ENCODE data around the gene HOXC10.

HOXC10 gene

DNA sequence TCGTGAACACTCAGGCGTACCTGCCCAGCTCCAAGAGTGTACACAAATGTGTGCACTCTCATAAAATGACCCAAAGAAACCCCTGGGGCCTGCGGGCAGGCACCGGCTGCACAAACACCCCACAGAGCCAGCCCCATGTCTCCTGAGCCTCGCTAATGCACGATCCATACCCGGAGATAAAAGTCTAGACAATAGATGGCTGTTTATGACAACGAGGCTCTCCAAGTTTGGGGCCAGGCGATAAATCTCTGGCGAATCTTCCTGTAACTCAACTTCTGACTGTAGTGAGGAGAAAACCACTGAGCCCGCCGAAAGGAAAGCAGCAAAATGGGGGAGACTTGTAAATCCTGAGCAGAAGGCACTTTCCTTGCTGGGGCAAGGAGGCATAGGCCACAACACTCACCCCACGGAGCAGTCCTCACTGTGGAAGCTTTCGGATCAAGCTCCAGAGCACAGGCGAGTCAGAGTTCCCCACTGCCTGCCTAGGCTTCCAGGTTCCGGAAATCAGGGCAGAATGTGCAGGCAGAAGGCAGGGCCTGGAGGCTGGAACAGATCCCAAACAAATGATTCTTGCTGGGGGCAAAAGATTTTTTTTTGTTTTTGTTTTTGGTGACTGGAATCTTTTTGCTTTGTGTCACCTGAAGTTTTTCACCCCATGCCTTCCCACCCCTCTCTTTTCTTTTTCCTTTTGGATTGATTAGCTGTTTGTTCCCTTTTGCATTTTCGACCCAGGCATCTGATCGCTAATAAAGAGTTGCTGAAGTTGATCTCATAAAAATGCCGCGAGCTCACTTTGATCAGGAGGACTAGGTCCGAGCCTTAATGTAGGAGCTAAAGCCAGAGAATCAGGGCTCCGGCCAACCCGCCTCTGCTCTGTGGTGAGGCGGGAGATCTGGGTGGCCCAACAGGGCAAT is 16.5 kb upstream of the HOXC10 start:
- no peak overlapping the region for H3K27ac ChIP-seq (ENCODE audit: low read depth, low read length)
- no peaks in the 10 kb centered on the region for H3K9me3 ChIP-seq (ENCODE audit: control insufficient read depth, insufficient read depth, low read length)
- H3K4me3 ChIP-seq (ENCODE audit: low read depth, low read length) = no peak overlapping the region
- H3K9ac ChIP-seq (ENCODE audit: low read depth, low read length) = no peak overlapping the region
- H3K4me1 ChIP-seq (ENCODE audit: control insufficient read depth, insufficient read depth, low read length) = no peaks in the 10 kb centered on the region
- peaks cover 100% of the 10 kb centered on the region for H3K27me3 ChIP-seq (ENCODE audit: control insufficient read depth, insufficient read depth, low read length)
- no peaks in the 10 kb centered on the region for H3K36me3 ChIP-seq (ENCODE audit: control insufficient read depth, insufficient read depth, low read length)

DNA sequence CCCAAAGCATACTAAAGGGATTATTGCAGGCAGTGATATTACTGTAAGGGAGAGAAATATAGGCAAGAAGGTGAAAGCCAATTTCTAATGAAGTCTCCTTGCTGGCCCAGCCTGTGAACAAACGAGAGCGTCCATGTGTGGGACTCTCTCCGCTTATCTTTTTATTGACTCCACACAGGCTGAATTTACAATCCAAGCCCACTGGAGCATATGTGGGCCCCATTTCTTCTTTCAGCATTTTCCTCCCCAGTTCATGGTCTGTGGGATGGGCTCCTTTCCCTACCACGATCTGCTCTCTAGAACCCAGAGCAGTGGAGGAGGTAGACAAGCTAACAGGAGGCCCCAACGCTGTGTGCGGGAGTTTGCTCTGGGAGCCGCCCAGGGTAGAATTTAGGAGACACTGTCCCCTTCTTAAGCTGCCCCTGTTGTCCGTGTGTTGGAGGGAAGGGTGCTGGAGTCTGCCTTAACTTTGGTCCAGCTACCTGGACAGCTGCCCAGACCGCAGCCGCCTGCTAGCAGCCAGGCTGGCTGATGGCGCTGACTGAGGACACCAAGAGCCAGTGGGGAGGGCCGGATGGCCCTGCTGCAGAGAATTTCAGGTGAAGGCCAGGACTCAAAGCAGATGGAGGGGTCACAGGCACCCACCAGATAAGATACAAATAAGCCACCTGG is 15.2 kb upstream of the HOXC10 start:
- H3K4me1 ChIP-seq (ENCODE audit: control insufficient read depth, insufficient read depth, low read length) = no peaks in the 10 kb centered on the region
- H3K27ac ChIP-seq (ENCODE audit: low read depth, low read length) = no peak overlapping the region
- peaks cover 100% of the 10 kb centered on the region for H3K27me3 ChIP-seq (ENCODE audit: control insufficient read depth, insufficient read depth, low read length)
- no peak overlapping the region for H3K9ac ChIP-seq (ENCODE audit: low read depth, low read length)
- no peak overlapping the region for H3K4me3 ChIP-seq (ENCODE audit: low read depth, low read length)
- no peaks in the 10 kb centered on the region for H3K9me3 ChIP-seq (ENCODE audit: control insufficient read depth, insufficient read depth, low read length)
- H3K36me3 ChIP-seq (ENCODE audit: control insufficient read depth, insufficient read depth, low read length) = no peaks in the 10 kb centered on the region

GRCh38 chr12:53970451-53970850 is 14.5 kb upstream of the HOXC10 start:
- no peak overlapping the region for H3K4me3 ChIP-seq (ENCODE audit: low read depth, low read length)

DNA sequence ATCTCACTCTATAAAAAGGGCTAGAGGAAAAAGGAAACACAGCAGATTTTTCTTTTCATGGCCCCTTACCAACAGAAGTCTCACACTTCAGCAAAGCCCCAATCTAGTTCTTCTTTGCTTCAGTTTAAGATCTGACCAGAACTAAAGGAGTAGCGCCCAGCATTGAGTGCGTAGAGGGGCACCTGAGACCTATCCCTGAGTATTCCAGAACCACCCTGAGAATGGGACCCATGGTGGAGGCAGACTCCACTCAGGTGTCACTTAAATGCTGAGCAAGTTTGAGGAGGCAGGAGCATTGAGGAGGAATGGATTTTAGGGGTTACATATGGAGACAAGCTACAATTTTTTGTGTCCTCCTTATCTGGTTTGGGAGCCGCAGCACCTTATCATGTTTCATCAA is 13.8 kb upstream of the HOXC10 start:
- peaks cover 100% of the 10 kb centered on the region for H3K27me3 ChIP-seq (ENCODE audit: control insufficient read depth, insufficient read depth, low read length)
- no peak overlapping the region for H3K9ac ChIP-seq (ENCODE audit: low read depth, low read length)
- H3K36me3 ChIP-seq (ENCODE audit: control insufficient read depth, insufficient read depth, low read length) = no peaks in the 10 kb centered on the region

More at GRCh38 chr12:53970451-53970850, 14.5 kb upstream of the HOXC10 start:
- no peaks in the 10 kb centered on the region for H3K9me3 ChIP-seq (ENCODE audit: control insufficient read depth, insufficient read depth, low read length)
- H3K36me3 ChIP-seq (ENCODE audit: control insufficient read depth, insufficient read depth, low read length) = no peaks in the 10 kb centered on the region
- no peaks in the 10 kb centered on the region for H3K4me1 ChIP-seq (ENCODE audit: control insufficient read depth, insufficient read depth, low read length)
- no peak overlapping the region for H3K9ac ChIP-seq (ENCODE audit: low read depth, low read length)
- H3K27ac ChIP-seq (ENCODE audit: low read depth, low read length) = no peak overlapping the region
- peaks cover 100% of the 10 kb centered on the region for H3K27me3 ChIP-seq (ENCODE audit: control insufficient read depth, insufficient read depth, low read length)

DNA sequence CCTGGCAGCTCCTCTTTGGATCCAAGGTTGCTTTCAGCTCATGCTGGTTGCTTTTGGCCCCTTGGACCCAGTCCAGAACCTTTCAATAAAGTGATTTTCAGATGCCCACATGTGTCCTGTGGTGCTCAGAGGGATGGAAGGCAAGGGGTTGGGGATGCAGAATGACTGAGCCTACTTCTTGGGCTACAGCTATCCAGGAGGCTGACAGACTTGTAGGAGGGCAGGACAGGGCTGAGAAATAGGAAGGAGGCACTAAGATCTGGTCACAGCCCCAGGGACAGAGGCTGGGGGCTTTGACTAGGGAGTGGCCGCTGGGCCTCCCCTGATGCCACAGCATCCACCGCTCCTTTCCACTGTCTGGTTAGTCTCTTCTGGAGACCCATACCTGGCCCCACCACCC is 13.3 kb upstream of the HOXC10 start:
- H3K9me3 ChIP-seq (ENCODE audit: control insufficient read depth, insufficient read depth, low read length) = no peaks in the 10 kb centered on the region
- H3K27me3 ChIP-seq (ENCODE audit: control insufficient read depth, insufficient read depth, low read length) = peaks cover 100% of the 10 kb centered on the region
- H3K4me3 ChIP-seq (ENCODE audit: low read depth, low read length) = no peak overlapping the region

More for the DNA sequence above, 13.8 kb upstream of the HOXC10 start:
- no peak overlapping the region for H3K4me3 ChIP-seq (ENCODE audit: low read depth, low read length)
- no peak overlapping the region for H3K27ac ChIP-seq (ENCODE audit: low read depth, low read length)
- H3K9me3 ChIP-seq (ENCODE audit: control insufficient read depth, insufficient read depth, low read length) = no peaks in the 10 kb centered on the region
- no peaks in the 10 kb centered on the region for H3K4me1 ChIP-seq (ENCODE audit: control insufficient read depth, insufficient read depth, low read length)

GRCh38 chr12:53972152-53972702 is 12.7 kb upstream of the HOXC10 start:
- no peak overlapping the region for H3K9ac ChIP-seq (ENCODE audit: low read depth, low read length)
- H3K4me1 ChIP-seq (ENCODE audit: control insufficient read depth, insufficient read depth, low read length) = no peaks in the 10 kb centered on the region
- peaks cover 100% of the 10 kb centered on the region for H3K27me3 ChIP-seq (ENCODE audit: control insufficient read depth, insufficient read depth, low read length)
- H3K36me3 ChIP-seq (ENCODE audit: control insufficient read depth, insufficient read depth, low read length) = no peaks in the 10 kb centered on the region
- no peak overlapping the region for H3K27ac ChIP-seq (ENCODE audit: low read depth, low read length)
- H3K9me3 ChIP-seq (ENCODE audit: control insufficient read depth, insufficient read depth, low read length) = no peaks in the 10 kb centered on the region
- H3K4me3 ChIP-seq (ENCODE audit: low read depth, low read length) = no peak overlapping the region

More for the DNA sequence above, 13.3 kb upstream of the HOXC10 start:
- Histone ChIP-seq H3K4me1 (ENCODE audit: control insufficient read depth, insufficient read depth, low read length) (no peaks in the 10 kb centered on the region), H3K27ac (ENCODE audit: low read depth, low read length) (no peak overlapping the region), H3K9ac (ENCODE audit: low read depth, low read length) (no peak overlapping the region), H3K36me3 (ENCODE audit: control insufficient read depth, insufficient read depth, low read length) (no peaks in the 10 kb centered on the region)

DNA sequence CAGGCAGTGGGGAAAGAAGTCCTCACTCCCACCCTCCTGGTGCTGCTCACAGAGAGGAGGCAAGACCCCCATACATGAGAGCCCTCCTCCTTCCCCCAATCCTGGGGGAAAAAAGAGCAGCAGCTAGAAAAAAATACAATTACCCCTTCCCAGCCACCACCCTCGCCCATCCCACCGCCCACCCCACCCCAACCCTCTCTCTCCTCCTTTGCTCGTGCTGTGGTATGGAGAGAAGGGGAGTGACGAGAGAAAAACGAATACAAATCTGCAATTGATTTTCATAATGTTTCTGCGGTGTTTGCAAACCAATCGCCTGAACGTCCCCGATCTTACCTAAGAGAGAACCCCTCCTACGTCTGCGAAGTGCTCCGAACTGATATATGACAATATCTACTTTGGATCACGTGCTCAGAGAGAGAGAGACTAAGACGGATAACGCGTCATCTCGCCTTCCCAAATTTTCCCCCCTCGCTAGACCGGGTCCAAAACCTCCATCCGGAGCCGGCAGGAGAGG is 12.2 kb upstream of the HOXC10 start, which contains the start of gene HOXC11:
HOXC11 (plus strand) TSS at position 405 of the 514 bp plus-strand sequence. CDS start 116 bp downstream, outside the sequence.
- Histone ChIP-seq H3K9me3 (ENCODE audit: control insufficient read depth, insufficient read depth, low read length) (no peaks in the 10 kb centered on the region), H3K4me3 (ENCODE audit: low read depth, low read length) (no peak within 1 kb of the TSS), H3K9ac (ENCODE audit: low read depth, low read length) (no peak within 1 kb of the TSS), H3K27ac (ENCODE audit: low read depth, low read length) (no peak within 1 kb of the TSS), H3K27me3 (ENCODE audit: control insufficient read depth, insufficient read depth, low read length) (peaks cover 100% of the 10 kb centered on the region), H3K36me3 (ENCODE audit: control insufficient read depth, insufficient read depth, low read length) (no peaks in the 10 kb centered on the region), H3K4me1 (ENCODE audit: control insufficient read depth, insufficient read depth, low read length) (no peaks in the 10 kb centered on the region)

DNA sequence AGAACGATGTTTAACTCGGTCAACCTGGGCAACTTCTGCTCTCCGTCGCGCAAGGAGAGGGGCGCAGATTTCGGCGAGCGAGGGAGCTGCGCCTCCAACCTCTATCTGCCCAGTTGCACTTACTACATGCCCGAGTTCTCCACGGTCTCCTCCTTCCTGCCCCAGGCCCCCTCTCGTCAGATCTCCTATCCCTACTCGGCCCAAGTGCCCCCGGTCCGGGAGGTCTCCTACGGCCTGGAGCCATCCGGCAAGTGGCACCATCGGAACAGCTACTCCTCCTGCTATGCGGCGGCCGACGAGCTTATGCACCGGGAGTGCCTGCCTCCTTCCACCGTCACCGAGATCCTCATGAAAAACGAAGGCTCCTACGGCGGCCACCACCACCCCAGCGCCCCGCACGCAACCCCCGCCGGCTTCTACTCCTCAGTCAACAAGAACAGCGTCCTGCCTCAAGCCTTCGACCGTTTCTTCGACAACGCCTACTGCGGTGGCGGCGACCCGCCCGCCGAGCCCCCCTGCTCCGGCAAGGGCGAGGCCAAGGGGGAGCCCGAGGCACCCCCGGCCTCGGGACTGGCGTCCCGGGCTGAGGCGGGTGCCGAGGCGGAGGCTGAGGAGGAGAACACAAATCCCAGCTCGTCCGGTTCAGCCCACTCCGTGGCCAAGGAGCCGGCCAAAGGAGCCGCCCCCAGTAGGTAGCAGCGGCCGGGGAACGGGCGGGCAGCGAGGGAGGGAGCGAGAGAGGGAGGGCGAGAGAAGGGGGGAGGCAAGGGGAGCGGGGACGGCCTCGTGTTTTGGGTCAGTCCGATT is 11.5 kb upstream of the HOXC10 start:
- H3K4me1 ChIP-seq (ENCODE audit: control insufficient read depth, insufficient read depth, low read length) = no peaks in the 10 kb centered on the region
- no peak overlapping the region for H3K9ac ChIP-seq (ENCODE audit: low read depth, low read length)
- peaks cover 100% of the 10 kb centered on the region for H3K27me3 ChIP-seq (ENCODE audit: control insufficient read depth, insufficient read depth, low read length)
- H3K27ac ChIP-seq (ENCODE audit: low read depth, low read length) = no peak overlapping the region
- H3K36me3 ChIP-seq (ENCODE audit: control insufficient read depth, insufficient read depth, low read length) = no peaks in the 10 kb centered on the region
- no peaks in the 10 kb centered on the region for H3K9me3 ChIP-seq (ENCODE audit: control insufficient read depth, insufficient read depth, low read length)
- H3K4me3 ChIP-seq (ENCODE audit: low read depth, low read length) = no peak overlapping the region

DNA sequence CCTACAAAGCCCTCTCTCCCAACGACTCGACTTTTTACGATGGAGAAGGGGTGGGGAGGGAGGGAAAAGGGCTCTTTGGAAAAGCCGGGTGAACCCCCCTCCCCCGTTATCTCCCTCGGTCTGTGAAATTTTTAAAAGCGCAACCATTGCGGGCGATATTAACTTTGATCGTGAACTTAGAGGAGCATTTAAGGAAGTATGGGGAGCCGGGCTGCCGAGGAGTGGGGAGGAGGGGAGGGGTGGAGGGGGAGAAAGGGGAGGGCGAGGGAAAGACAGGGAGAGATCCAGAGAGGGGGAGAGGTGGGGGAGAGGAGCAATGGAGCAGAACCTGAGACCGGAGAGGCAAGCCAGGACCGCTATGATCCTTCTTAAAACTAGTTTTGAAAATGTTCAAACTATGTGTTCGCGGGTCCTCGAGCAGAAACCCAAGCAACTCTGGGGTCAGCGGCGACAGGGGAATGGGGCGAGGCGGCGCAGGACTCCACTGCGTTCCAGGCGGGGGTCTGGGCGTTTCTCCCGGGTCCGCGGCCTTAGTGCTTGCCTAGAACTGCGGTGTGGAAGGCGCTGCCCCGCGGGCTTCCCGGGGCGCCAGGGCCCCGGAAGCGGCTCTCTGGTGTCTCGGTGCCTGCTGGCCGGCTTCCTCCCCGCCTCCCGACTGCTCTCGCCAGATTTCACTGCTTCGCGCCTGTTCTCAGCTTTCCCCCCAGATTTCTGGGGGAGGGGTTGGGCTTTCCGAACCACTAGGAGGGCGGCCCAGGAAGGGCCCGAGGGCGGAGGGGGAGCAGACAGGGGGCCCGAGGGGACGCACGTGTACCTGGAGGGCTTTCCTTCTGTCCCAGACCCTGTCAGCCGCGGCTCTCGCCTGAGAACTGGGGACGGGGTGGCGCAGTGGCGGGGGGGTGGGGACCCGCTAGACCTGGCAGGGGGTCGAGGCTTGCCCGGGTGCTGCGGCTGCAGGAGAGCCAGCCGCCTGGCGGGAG is 10.6 kb upstream of the HOXC10 start, which contains the start of gene HOTAIR:
HOTAIR (minus strand) TSS at position 871 of the 980 bp plus-strand sequence.
- Histone ChIP-seq H3K27ac (ENCODE audit: low read depth, low read length) (no peak within 1 kb of the TSS), H3K27me3 (ENCODE audit: control insufficient read depth, insufficient read depth, low read length) (peaks cover 100% of the 10 kb centered on the region)

More for the DNA sequence above, 10.6 kb upstream of the HOXC10 start, which contains the start of gene HOTAIR:
- no peak within 1 kb of the TSS for H3K4me3 ChIP-seq (ENCODE audit: low read depth, low read length)
- H3K4me1 ChIP-seq (ENCODE audit: control insufficient read depth, insufficient read depth, low read length) = no peaks in the 10 kb centered on the region
- no peak within 1 kb of the TSS for H3K9ac ChIP-seq (ENCODE audit: low read depth, low read length)
- no peaks in the 10 kb centered on the region for H3K9me3 ChIP-seq (ENCODE audit: control insufficient read depth, insufficient read depth, low read length)
- no peaks in the 10 kb centered on the region for H3K36me3 ChIP-seq (ENCODE audit: control insufficient read depth, insufficient read depth, low read length)
